COLO668 (cell line): ENCODE data around the gene TRIM58.

Source experiments
- DNase-seq: peaks from one replicate; lab custom pipeline; 2025; ENCODE audit not compliant: unreplicated experiment; lab: John Stamatoyannopoulos, UW

TRIM58 gene

DNA sequence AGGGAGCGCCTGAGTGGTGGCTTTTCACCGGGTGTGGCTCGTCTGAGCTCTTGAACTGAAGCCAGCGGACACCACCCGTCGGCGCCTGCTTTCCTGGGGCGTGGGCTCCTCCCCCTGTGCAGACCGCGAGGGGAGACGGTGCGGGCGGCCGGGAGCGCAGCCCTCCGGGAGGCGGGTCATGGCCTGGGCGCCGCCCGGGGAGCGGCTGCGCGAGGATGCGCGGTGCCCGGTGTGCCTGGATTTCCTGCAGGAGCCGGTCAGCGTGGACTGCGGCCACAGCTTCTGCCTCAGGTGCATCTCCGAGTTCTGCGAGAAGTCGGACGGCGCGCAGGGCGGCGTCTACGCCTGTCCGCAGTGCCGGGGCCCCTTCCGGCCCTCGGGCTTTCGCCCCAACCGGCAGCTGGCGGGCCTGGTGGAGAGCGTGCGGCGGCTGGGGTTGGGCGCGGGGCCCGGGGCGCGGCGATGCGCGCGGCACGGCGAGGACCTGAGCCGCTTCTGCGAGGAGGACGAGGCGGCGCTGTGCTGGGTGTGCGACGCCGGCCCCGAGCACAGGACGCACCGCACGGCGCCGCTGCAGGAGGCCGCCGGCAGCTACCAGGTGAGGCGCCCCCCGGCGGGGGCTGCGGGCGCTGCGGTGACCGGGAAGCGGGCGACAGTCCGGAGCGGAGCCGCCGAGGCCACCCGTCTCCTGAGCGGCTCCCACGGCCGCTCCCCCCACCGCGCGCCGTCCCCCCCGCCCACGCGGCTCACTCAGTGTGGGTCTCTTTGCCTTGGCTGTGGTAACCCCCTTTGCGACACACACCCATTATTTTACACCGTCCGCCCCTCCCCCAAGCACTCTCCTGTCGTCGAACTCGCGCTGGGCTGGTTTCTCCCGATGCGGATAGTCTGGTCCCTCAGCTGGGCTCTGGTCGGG lies at the start of gene TRIM58:
TSS of gene TRIM58 (plus strand) at position 119 of the 916 bp plus-strand sequence. CDS start at position 179, 60 bp downstream.
- DNase-seq, result no peak

DNA sequence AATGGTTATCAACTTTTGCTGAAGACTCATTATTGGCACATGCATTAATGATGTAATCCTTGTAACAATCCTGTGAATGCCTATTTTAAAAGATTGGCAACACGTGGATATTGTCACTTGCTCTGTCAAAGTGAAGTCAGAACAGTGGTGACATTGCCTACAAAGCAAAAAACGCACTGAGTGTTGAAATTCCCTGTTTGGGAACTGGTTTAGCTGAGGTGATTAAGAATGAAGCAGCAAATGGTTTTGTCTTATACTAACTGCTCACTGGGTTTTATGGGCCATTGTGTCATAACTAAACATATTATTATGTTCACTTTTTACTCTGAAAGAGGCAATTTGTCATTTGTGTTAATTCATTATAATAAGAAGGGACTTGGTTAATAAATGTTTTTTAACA lies 44.4 kb upstream of the TRIM58 start:
- DNase-seq, result no peak

GRCh38 chr1:247822060-247822459 lies 34.9 kb upstream of the TRIM58 start:
- DNase-seq, result no peak

DNA sequence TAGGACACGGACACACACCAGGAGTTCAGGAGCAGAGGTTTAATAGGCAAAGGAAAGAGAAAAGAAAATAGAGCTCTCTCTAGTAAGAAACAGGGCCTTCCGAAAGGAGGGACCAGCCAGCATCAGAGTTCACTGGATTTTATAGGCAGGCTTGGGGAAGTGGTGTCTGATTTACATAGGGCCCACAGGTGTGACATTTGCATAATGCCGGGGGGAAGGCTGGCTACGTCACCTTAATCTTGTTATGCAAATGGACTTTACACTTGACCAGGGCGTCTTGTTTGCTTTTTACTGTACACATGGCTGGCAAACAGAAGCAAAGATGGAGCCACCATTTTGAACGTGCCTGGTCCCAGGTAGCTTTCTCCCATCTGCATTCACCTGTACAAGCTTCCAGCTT lies 33.0 kb upstream of the TRIM58 start, which contains the start of gene OR14A16:
TSS of gene OR14A16 (minus strand) at position 97 of the 400 bp plus-strand sequence. CDS start 8,390 bp downstream, outside the sequence.
- DNase-seq, result no peak

- DNase-seq, result no peak
Measured at GRCh38 chr1:247825362-247825761, 31.6 kb upstream of the TRIM58 start.

GRCh38 chr1:247829656-247830055 lies 27.3 kb upstream of the TRIM58 start:
- DNase-seq, result no peak

DNA sequence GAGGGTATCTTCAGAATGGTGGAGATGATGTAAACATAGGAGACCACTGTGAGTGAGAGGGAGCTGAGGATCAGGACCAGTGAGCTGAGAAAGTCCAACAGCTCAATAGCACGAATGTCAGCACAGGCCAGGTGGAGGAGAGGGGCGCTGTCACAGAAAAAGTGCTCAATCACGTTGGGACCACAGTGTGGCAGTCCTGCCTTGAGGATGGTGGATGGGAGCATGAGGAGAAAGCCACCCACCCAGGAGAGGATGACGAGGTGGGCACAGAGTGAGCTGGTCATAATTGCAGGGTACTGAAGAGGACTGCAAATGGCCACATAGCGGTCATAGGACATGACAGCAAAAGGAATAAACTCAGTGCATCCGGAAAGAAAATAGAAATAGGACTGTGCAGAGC lies 23.4 kb upstream of the TRIM58 start:
- no peak for DNase-seq

GRCh38 chr1:247840818-247841217 lies 16.2 kb upstream of the TRIM58 start:
- DNase-seq, result no peak

DNA sequence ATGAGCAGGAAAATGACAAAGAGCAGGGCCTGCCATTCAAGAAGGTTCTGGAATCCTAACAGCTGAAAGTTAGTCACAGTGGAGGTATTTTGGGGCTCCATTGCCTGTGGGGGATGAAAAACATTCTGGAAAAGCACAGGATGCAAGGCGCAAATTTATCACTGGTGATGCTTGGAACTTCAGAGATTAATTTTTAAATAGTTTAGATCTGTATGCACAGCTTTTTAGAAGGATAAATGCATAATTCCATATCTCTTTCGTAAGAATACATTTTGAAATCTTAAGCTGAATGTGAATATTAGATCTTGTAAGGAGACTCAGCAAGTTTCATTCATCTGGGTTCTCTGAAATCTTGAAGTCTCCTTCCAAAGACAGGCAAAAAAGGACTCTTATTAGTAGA lies 15.2 kb upstream of the TRIM58 start, which contains the start of gene OR11L1:
TSS of gene OR11L1 (minus strand) at position 101 of the 400 bp plus-strand sequence. CDS start at position 101, 0 bp downstream.
- DNase-seq, result no peak

GRCh38 chr1:247843411-247843810 lies 13.6 kb upstream of the TRIM58 start:
- DNase-seq, result no peak

- no peak for DNase-seq
Measured at GRCh38 chr1:247845011-247845692, 11.8 kb upstream of the TRIM58 start.

DNA sequence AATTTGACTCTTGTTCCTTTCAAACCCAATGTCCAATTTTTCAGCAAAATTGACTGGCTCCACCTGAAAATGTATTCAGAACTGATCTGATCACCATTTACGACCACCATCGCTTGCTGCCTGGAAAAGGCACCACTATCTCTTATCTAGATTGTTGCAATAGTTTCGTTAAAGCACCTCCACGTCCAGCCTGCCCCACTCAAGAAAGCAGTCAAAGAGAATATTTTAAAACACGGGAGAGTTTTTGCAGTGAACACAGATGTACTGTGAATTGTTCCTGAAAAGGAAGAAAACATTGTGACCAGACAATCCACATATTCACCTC lies 11.3 kb upstream of the TRIM58 start:
- DNase-seq, result no peak

DNA sequence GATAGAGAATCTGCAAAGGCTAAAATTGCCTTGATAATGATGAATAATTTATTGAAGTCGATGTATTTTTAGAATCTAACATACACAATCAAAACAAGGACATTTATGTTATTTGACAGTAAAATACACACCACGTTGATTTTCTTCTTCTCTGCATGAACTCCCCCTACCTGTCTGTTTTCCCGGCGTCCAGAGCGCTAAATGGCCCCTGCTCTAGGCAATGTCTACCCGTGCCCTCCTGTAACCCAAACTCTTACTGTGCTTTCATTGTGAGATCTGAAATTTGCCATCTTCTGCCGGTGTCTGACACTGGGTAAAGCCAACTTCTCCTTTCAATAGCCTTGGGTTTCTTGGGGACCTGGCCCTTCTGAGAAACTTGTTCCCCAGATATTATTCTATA lies 8.6 kb upstream of the TRIM58 start:
- no peak for DNase-seq

DNA sequence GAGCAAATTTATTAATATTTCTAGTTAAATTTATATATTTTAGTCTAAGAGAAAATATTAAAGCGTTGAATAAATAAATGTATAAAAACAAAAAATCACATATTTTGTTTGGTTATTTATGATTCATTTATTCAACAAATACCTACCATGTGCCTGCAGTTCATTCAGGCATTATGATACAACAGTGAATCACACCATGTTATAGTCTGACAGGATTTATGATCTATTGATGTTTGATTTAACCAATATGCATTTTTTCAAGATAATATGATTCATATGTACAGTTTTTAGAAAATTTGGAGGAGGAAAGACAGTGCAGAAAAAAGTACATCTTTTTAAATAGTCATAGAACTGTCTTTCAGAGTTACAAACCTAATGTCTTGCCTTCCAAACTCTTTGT lies 7.4 kb upstream of the TRIM58 start:
- no peak for DNase-seq

DNA sequence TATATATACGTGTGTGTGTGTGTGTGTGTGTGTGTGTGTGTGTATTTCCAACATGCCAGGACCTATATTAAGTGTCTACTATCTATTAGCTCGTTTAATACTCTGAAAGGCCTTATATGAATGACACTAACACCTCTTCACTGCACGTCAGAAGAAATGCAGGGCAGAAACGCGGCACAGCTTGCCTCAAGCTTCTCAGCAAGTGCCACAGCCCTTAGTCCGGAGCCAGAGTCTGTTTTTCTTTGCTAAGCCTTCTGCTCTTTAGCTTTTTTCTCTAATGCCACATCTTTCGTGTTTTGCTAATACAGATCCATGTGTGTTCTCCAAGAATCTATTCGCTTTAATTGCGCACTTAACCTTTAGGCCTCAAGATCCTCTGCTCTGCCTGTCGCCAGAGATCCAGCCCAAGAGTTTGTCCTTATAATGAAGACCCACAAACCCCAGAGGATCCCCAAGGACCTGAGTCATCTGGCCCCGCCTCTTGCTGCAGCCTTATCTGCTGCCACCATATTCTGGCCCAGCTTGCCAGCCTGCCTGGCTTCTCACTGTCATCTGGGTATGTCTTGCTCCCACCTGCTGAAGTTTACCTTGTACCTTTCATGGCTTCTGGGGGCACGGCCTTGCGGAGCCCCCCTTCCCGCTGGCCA lies 2.0 kb upstream of the TRIM58 start:
- DNase-seq, result no peak

DNA sequence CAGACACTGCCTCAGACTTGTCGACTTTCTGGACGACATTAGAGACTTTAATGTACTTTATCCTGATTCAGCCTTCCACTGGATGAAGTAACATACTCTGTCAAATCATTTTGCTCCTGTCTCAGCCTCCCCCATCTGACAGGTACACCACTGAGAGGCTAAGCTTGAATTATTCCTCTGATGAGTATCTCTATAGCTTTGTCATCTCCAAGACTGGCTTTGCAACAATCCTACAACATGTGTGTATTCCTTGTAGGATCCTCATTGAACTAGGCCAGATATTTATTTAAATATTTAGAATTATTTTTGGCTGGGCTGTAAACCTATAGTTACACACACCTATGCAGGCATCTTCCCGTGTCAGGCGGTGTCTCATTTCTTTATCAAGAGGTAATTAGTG lies 1.1 kb upstream of the TRIM58 start:
- DNase-seq, result no peak

DNA sequence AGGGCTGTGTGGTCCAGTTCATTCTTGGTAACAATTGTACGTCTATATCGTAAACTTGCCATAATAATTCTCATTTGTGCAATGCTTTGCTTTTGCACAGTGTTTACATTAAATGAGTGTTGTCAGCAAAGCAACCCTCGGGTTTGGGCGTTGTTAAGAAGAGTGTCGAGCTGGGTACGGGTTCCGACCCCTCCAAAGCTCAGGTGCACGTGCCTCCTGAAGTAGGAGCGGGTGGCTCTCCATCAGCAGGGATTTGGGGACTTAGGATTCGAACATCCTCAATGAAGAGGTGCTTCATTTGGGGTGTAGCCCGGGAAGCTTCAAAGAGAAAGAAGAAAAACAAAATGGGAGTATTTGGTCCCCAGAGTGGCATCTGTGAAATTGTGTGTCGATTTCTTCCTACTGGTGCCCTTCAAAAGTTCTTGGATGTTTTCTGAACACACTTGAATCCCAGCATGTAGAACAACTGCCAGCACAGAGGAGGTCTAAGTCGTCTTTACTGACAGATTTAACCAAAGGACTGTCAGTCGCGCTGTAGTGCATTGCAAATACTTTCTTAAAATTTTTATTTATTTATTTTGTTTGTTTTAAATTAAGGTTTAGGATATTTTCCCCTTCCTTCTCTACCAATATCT lies 1.1 kb downstream of the TRIM58 start:
- no peak for DNase-seq

DNA sequence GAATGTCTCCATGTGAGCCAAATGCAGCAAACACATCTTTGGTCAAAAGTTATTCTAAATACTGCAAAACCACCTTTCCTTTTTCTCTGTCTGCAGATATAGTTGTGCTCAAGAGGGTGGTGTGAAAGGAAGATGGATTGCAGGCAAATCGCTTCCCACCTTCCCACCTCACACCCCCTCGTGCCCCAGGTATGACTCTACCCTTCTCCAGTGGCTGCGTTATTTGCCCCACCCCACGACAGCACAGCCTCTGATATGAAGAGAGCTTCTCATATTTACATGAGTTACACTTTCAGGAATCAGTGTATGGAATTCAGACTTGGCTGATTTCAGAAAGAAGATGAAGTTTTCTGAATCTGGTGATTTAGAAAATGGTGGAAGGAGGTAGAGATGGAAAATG lies 5.8 kb downstream of the TRIM58 start:
- DNase-seq, result no peak

DNA sequence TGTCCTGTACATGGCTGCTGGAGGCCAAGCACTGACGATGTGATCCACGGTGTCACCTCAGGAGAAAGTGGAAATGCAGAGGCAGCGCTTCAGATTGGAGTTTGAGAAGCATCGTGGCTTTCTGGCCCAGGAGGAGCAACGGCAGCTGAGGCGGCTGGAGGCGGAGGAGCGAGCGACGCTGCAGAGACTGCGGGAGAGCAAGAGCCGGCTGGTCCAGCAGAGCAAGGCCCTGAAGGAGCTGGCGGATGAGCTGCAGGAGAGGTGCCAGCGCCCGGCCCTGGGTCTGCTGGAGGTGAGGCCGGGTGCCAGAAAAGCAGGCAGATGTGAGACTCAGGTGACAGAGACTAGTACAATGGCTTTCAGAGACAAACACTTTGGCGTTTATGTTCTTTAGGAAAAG lies 7.7 kb downstream of the TRIM58 start:
- DNase-seq, result no peak

DNA sequence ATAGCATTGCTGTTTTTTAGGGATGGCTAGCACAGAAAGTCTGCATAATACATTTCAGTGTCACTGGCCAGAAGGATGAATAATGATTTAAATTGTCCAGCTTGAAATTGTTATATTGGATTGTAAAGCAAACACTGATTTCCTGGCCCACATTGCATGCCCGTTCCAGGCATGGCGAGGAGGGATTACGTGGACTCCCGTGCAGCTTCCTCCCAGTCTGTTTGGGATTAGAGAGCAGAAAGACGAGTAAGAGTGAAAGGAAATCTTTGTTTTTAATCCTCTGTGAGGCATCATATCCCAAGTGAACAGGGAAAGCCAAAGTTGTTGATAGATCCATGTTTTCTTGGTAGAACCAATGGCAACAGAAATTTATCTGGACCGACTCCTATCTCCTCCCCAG lies 8.4 kb downstream of the TRIM58 start:
- DNase-seq, result no peak

GRCh38 chr1:247883346-247883745 lies 26.4 kb downstream of the TRIM58 start:
- DNase-seq, result no peak
